K562 (cell line): Measurements from ENCODE around the gene BSDC1. TPM values are rescaled to one million over a fixed set of nuclear protein-coding genes. Genes with fewer than 3 reads are reported as not detected.

ENCODE experiments used
- BHLHE40 ChIP-seq: IDR thresholded peaks from 2 replicates; pipeline ENCODE4 v1.6.1; 2011; ENCODE audit warnings: low read length, improper control_type of control experiment
- C11orf30 ChIP-seq: fragments of 450-650 bp; IDR thresholded peaks from 2 replicates; pipeline ENCODE4 v1.6.1; 2016; ENCODE audit warnings: low read depth, mild to moderate bottlenecking
- CHD4 ChIP-seq: fragments of 200-600 bp; sonication (generic); IDR thresholded peaks from 3 replicates; pipeline ENCODE4 v1.6.1; 2012; ENCODE audit warnings: low read depth, mild to moderate bottlenecking, mixed read lengths, low read length, inconsistent platforms; ENCODE audit not compliant: insufficient read depth, insufficient replicate concordance, poor library complexity, severe bottlenecking
- E2F1 ChIP-seq: sonication (generic); formaldehyde crosslinking; IDR thresholded peaks from 2 replicates; pipeline ENCODE4 v1.8.1; 2023; ENCODE audit warnings: mild to moderate bottlenecking, missing genetic modification reagents, moderate library complexity
- IRF9 ChIP-seq: fragments of 450-650 bp; IDR thresholded peaks from 2 replicates; pipeline ENCODE4 v1.6.1; 2016; ENCODE audit warnings: missing biosample characterization, missing genetic modification characterization
- LEF1 ChIP-seq: fragments of 450-650 bp; IDR thresholded peaks from 2 replicates; pipeline ENCODE4 v1.6.1; 2016; ENCODE audit warnings: mild to moderate bottlenecking
- MAX ChIP-seq: sonication (generic); formaldehyde crosslinking; IDR thresholded peaks from 2 replicates; pipeline ENCODE4 v1.9.0; 2022; ENCODE audit warnings: mild to moderate bottlenecking, missing genetic modification reagents
- MBD2 ChIP-seq: sonication (generic); IDR thresholded peaks from 2 replicates; pipeline ENCODE4 v1.6.1; 2016; ENCODE audit warnings: low read depth, borderline replicate concordance
- MTF1 ChIP-seq: fragments of 250-450 bp; sonication (Bioruptor Pico); IDR thresholded peaks from 2 replicates; pipeline ENCODE4 v1.9.0; 2021; ENCODE audit warnings: moderate library complexity, mild to moderate bottlenecking, inconsistent platforms, borderline replicate concordance
- MYNN ChIP-seq, 2 experiments: sonication (generic); formaldehyde crosslinking in 1 of 2; IDR thresholded peaks; 2 replicates each; pipeline versions ENCODE4 v1.5.0 to v1.6.1; 2016 to 2020; ENCODE audit warnings: antibody characterized with exemption in 1 of 2, missing genetic modification reagents in 1 of 2
- PHTF2 ChIP-seq: fragments of 250-450 bp; sonication (Bioruptor Pico); IDR thresholded peaks from 2 replicates; pipeline ENCODE4 v1.5.0; 2021; ENCODE audit warnings: mild to moderate bottlenecking
- SP1 ChIP-seq: sonication (generic); formaldehyde crosslinking; IDR thresholded peaks from 2 replicates; pipeline ENCODE4 v1.8.1; 2022; ENCODE audit warnings: mild to moderate bottlenecking, missing genetic modification reagents
- XRCC5 ChIP-seq: fragments of 200-400 bp; formaldehyde crosslinking; IDR thresholded peaks from 2 replicates; pipeline ENCODE4 v1.6.1; 2017; ENCODE audit warnings: low read depth, mild to moderate bottlenecking, low read length
- YY1 ChIP-seq, 3 experiments: IDR thresholded peaks; 2 replicates each; pipeline ENCODE4 v1.6.1; 2011; ENCODE audit warnings: low read length in 2 of 3, mild to moderate bottlenecking in 2 of 3, moderate library complexity in 2 of 3, borderline replicate concordance in 1 of 3, control low read depth in 1 of 3, low read depth in 1 of 3; ENCODE audit not compliant: insufficient read depth in 3 of 3, insufficient replicate concordance in 2 of 3, control insufficient read depth in 1 of 3, insufficient read length in 1 of 3; ENCODE audit errors: extremely low read depth in 1 of 3
- ZNF398 ChIP-seq: fragments of 250-450 bp; sonication (Bioruptor Pico); IDR thresholded peaks from 2 replicates; pipeline ENCODE4 v1.8.0; 2021; ENCODE audit warnings: moderate library complexity, mild to moderate bottlenecking, inconsistent platforms
- ZNF41 ChIP-seq: fragments of 250-450 bp; sonication (Bioruptor Pico); conservative IDR thresholded peaks from 2 replicates; pipeline ENCODE4 v1.4.0; 2020; ENCODE audit warnings: mild to moderate bottlenecking
- polyA plus RNA-seq, 8 experiments: library from polyadenylated mRNA; depleted of rRNA in 4 of 8; stranded (reverse) in 5 of 8; unstranded in 3 of 8; fragments of >200 nt; fragmentation: Nextera tagmentation in 2 of 8; fragmentation: Illumina TruSeq in 1 of 8; extraction: Ambion mirVana in 2 of 8; extraction: Trizol in 1 of 8; gene quantifications; 2 replicates each; pipeline versions ENCODE4 v1.2.1 to v1.2.3, GENCODE V29; 2011 to 2014; ENCODE audit warnings: inconsistent platforms in 1 of 8, missing spikeins in 1 of 8
- total RNA-seq, 7 experiments: library from RNA; depleted of rRNA in 6 of 7; stranded (reverse); fragments of >200 nt in 6 of 7; fragmentation: Illumina TruSeq in 2 of 7; extraction: Trizol in 2 of 7; gene quantifications; 2 replicates each; pipeline versions ENCODE4 v1.2.1 to v1.2.3, GENCODE V29; 2011 to 2021; ENCODE audit warnings: low replicate concordance in 1 of 7
- TF ChIP-seq, protein P1 (sequence below): sonication (generic); formaldehyde crosslinking; IDR thresholded peaks from 2 replicates; pipeline ENCODE4 v1.8.1; 2023; ENCODE audit warnings: missing genetic modification reagents, mild to moderate bottlenecking, borderline replicate concordance

The BSDC1 gene
- total and polyA plus RNA-seq, 9 of the 15 experiments (the other 6 are each of a cell fraction or from before 2014, with no cell fraction given) = 10.2 to 96.8 (median 73.1) TPM

GRCh38 chr1:32413507-32414185 is 19.4 kb upstream of the BSDC1 start (continued):
- TF ChIP-seq IRF9 (no peak), YY1 (IDR thresholded peaks at IDR 0.05; ENCODE audit: borderline replicate concordance in 1 of 3, control insufficient read depth in 1 of 3, extremely low read depth in 1 of 3, insufficient read depth in 3 of 3, insufficient read length in 1 of 3, insufficient replicate concordance in 2 of 3, low read depth in 1 of 3, low read length in 2 of 3) (peak in 1 of 3 experiments; percentile 60), BHLHE40 (0 out of 2 replicates have a peak, but pooled peaks have one; percentile 14), SP1 (peak; percentile 36; the same call in 1 of the 2 replicates), CHD4 (no peak), C11orf30 (no peak), MAX (CRISPR knock-in tag) (peak; percentile 99), MBD2 (no peak), MYNN (IDR thresholded peaks at IDR 0.05) (no peak; the same call in 1 of the 2 replicates), MYNN (CRISPR knock-in tag; IDR thresholded peaks at IDR 0.05) (no peak), E2F1 (CRISPR knock-in tag) (no peak), MTF1 (CRISPR knock-in tag) (no peak), ZNF398 (no peak), ZNF41 (CRISPR knock-in tag) (no peak), LEF1 (no peak), PHTF2 (CRISPR knock-in tag) (no peak), XRCC5 (no peak)
- TF ChIP-seq, protein P1, sequence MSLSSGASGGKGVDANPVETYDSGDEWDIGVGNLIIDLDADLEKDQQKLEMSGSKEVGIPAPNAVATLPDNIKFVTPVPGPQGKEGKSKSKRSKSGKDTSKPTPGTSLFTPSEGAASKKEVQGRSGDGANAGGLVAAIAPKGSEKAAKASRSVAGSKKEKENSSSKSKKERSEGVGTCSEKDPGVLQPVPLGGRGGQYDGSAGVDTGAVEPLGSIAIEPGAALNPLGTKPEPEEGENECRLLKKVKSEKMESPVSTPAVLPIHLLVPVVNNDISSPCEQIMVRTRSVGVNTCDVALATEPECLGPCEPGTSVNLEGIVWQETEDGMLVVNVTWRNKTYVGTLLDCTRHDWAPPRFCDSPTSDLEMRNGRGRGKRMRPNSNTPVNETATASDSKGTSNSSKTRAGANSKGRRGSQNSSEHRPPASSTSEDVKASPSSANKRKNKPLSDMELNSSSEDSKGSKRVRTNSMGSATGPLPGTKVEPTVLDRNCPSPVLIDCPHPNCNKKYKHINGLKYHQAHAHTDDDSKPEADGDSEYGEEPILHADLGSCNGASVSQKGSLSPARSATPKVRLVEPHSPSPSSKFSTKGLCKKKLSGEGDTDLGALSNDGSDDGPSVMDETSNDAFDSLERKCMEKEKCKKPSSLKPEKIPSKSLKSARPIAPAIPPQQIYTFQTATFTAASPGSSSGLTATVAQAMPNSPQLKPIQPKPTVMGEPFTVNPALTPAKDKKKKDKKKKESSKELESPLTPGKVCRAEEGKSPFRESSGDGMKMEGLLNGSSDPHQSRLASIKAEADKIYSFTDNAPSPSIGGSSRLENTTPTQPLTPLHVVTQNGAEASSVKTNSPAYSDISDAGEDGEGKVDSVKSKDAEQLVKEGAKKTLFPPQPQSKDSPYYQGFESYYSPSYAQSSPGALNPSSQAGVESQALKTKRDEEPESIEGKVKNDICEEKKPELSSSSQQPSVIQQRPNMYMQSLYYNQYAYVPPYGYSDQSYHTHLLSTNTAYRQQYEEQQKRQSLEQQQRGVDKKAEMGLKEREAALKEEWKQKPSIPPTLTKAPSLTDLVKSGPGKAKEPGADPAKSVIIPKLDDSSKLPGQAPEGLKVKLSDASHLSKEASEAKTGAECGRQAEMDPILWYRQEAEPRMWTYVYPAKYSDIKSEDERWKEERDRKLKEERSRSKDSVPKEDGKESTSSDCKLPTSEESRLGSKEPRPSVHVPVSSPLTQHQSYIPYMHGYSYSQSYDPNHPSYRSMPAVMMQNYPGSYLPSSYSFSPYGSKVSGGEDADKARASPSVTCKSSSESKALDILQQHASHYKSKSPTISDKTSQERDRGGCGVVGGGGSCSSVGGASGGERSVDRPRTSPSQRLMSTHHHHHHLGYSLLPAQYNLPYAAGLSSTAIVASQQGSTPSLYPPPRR (CRISPR knock-in tag) = 0 out of 2 replicates have a peak, but pooled peaks have one; percentile 59
